Activated effector memory CD4-positive, alpha-beta T cell treated with Interleukin-2 at 50 U/mL for 16 hours (primary cell): ENCODE results near the gene MLLT3.
"Not testable (repeated sequence)": the region's sequence is repeated elsewhere in the genome, so short reads cannot be mapped to it uniquely, and the experiment has no call there.

ENCODE experiments used
- DNase-seq: peaks from one replicate; pipeline ENCODE4 v3.0.0-alpha.2; 2020

The MLLT3 gene

GRCh38 chr9:20593537-20593936, 28.8 kb downstream of the MLLT3 start:
- DNase-seq, result no peak

- DNase-seq, result no peak
Observed at GRCh38 chr9:20593105-20593504, 29.2 kb downstream of the MLLT3 start.

GRCh38 chr9:20592673-20593072, 29.6 kb downstream of the MLLT3 start:
- DNase-seq, result no peak

- DNase-seq, result no peak
Observed at GRCh38 chr9:20591223-20591622, 31.1 kb downstream of the MLLT3 start.

DNA sequence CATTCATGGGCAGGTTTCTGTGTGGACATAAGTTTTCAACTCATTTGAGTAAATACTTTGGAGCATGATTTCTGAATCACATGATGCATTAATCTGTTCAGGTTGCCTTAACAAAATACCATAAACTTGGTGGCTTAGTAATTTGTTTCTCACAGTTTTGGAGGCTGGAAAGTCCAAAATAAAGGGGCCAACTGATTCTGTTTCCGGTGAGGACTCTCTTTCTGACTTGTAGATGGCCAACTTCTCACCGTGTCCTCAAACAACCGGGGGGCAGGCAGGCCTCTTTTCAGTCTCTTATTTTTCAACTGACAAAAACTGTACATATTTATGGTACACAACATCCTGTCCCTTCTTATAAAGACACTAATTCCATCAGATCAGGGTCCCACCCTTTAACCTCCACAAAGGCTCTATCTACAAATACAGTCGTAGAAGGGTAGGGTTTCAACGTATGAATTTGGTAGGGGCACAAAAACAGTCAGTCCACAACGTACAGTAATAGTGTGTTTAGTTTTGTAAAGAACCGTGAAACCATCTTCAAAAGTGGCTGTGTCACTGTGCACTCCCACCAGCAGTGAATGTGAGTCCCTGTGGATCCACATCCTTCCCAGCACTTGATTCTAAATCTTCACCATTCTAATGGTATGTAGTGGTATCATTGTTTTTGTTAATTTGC, 37.2 kb downstream of the MLLT3 start:
- no peak for DNase-seq

DNA sequence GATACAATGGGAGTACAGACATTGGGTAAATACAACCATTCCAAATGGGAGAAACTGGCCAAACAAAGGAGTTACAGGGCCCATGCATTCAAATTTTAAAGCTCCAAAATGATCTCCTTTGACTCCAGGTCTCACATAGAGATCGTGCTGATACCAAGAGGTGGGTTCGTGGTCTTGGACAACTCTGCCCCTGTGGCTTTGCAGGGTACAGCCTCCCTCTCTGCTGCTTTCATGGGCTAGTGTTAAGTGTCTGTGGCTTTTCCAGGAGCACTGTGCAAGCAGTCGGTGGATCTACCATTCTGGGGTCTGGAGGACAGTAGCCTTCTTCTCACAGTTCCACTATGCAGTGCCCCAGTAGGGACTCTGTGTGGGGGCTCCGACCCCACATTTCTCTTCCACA, 39.2 kb downstream of the MLLT3 start:
- DNase-seq, result not testable (repeated sequence)

GRCh38 chr9:20582150-20582549, 40.1 kb downstream of the MLLT3 start:
- DNase-seq, result no peak

DNA sequence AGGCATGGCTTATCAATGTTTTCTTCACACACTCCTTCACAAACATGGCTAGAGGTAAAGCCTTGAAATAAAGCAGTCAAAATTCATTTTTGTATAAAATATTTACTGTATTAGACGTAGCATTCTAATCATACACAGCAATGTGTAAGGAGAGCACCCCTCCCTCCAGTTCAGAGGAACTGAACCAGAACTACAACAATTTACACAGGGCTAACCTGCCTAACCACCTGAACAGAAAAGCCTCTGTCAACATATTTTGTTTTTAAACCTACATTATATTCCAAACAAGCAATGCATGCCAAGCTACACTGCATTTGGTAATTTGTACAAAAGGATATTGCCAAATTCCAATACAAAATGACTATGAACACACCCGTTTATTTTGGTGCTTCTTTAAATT, 41.6 kb downstream of the MLLT3 start:
- no peak for DNase-seq

- no peak for DNase-seq
Observed at GRCh38 chr9:20579524-20580314, 42.6 kb downstream of the MLLT3 start.

GRCh38 chr9:20573023-20573422, 49.3 kb downstream of the MLLT3 start:
- no peak for DNase-seq

- no peak for DNase-seq
Observed at GRCh38 chr9:20570756-20571155, 51.5 kb downstream of the MLLT3 start.

DNA sequence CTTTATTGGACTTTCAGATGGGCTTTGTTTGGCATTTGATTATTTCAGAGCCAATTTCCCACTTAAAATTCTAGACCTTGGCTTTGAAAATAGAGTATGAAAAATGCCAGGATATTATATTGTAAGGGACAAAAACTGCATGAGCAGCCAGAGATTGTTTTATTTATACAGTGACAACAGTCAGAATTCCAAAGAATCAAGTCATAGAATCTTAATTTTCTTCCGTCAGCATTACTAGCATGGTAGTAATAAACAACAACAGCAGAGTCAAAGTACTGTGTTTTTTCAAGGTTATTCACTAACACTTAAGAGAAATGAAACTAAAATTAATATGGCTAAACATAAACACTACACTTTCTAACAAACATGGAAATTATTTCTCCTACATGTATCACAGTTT, 52.2 kb downstream of the MLLT3 start:
- no peak for DNase-seq

DNA sequence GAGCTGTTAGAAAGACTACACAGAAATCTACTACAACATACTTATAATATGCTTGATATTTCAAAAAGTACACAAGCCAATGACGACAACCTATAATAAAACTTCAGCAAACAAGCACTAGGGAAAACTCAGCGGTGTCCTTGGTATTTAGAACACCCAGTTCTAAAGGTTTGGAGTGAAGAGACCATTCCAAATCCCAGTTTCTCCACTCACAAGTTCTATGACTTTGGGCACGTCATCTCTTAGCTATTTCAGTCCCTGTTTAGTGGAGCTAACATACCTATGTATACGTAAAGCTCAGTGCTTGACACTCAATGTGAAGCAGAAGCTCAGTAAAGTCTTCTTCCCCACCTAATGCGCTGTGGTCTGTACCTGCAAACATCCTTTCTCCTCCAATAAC, 52.8 kb downstream of the MLLT3 start:
- no peak for DNase-seq

DNA sequence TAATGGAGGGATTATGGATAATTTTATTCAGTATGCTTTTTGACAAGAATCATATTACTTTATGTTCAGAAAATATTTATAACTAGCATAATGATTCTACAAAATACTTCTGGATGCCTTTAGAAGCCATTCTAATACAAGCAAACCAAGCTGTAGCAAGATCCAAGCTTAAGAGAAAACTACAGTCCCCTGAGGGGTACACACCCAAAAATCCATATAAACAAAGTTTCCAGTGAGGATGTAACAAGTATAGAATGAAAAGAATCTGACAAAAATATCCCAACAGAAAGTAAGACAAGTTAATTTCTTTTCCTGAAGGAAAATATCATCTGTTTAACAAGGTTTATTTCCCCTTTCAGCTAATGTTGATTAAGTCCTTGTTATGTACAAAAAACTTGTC, 53.9 kb downstream of the MLLT3 start:
- DNase-seq, result no peak

DNA sequence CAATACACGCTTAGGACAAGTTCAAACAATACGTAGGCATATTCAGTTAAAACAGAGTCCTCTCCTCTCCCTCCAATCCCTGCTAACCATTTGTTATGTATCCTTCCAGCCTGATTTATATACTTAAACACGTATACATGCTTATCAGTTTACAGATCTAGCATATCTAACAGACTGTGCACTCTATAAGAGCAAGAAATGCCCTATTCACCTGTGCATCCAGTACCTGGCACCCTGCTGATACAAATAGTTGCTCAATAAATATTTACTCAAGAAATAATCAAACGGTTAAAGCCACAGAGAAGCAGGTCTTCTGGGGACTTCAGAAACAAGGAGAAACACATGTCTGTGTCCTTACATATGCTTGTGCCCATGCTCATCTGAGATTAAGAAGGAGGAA, 55.9 kb downstream of the MLLT3 start:
- DNase-seq, result no peak

DNA sequence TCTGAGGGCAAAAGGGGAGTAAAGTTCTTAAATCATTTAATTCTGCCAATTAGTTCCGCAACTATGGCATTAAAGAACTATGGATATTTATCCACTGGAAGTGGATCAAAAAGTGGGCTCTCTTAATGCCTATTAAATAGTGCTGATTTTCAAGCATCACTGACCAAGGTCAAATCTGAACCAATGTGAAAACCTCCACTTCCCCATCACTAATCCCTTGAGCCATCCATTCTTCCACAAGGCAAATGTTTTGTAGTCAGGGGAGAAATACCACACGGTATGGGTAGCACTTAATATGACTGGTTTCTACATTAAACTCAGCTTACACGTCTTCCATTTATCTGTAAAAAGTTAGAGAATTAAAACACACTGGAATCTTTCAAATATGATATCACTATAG, 57.6 kb downstream of the MLLT3 start:
- no peak for DNase-seq

GRCh38 chr9:20563917-20564316, 58.4 kb downstream of the MLLT3 start:
- no peak for DNase-seq

- no peak for DNase-seq
Observed at GRCh38 chr9:20562051-20562450, 60.2 kb downstream of the MLLT3 start.

- no peak for DNase-seq
Observed at GRCh38 chr9:20561531-20561930, 60.8 kb downstream of the MLLT3 start.

DNA sequence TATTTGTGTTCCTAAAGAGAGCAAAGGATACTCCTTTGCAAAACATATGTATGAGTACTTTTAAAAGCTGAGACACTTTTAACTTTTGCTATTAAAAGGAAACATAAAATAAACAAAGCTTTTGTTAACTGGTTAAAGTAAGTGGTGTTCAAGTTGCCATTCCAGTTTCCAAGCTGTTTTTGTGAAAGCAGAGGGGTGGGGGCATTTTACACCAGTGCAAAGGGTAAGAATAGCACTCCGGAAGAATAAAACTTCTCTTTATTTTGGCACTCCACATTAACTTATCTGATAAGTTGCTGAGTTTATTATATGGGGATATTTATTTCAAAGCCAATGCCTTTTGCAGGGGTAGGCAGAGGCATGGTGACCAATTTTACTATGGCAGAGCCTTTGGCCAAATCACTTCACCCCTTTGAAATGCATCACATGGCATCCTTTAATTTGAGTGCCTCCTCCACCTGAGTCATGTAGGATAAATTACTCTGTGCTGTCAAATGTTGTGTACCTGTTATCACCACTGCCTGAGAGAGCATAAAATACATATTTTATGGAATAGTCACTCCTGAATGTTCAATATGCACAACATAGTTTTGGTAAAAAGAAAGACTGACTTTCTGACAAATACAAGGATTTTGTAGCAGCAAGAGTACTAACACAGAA, 62.9 kb downstream of the MLLT3 start:
- no peak for DNase-seq

DNA sequence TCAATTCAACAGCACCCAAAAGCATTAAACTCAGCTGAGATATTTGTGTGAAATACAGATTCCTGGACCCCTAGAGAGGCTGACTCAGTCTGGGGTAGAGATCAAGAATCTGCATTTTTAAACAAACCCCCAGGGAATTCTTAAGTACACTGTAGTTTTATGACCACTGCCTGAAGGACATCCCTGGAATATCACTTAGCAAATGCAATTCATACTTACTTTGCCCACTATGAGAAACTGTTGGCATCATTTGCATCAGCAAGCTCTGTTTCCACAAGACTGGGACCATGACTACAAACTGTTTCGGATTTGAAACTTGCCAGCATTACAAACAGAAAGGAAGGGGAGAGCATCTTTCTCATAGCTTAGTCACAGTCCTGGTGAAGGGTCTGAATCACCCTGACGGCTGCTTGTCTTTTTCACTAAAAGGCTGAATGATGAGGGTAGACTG, 63.7 kb downstream of the MLLT3 start:
- DNase-seq, result no peak

GRCh38 chr9:20557890-20558565, 64.3 kb downstream of the MLLT3 start:
- DNase-seq, result no peak

- DNase-seq, result no peak
Observed at GRCh38 chr9:20557285-20557684, 65.0 kb downstream of the MLLT3 start.
